GM10266 (cell line): ENCODE measurements around the gene BATF3.
A peak's percentile ranks its signal among the peaks of the same experiment; 100 is the strongest.

Experiments used
- DNase-seq: peaks from one replicate; pipeline ENCODE4 v3.0.0; 2012; ENCODE audit errors: extremely low spot score
- TF ChIP-seq, protein P1 (sequence below): IDR thresholded peaks from 2 replicates; pipeline ENCODE4 v1.5.1; 2012; ENCODE audit warnings: mild to moderate bottlenecking, low read depth; ENCODE audit not compliant: control insufficient read depth, insufficient read depth; ENCODE audit errors: missing control alignments

Gene BATF3

DNA sequence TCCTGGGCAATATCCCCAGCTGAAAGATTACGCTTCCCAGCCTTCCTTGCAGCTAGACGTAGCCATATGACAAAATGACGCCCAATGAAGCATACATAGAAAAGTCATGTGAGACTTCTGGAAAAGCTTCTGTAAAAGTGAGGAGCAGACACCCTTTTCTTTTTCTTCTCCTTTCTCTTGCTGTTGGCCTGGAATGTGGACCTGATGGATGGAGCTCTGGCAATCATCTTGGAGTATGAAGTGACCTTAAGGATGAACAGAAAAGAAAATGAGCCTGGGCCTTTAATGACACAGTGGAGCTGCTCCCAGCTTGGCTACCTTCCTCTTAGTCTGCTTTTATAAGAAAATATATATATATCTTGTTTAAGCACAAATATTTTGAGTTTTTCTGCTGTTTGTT, 24.8 kb downstream of the BATF3 start:
- TF ChIP-seq, protein P1, sequence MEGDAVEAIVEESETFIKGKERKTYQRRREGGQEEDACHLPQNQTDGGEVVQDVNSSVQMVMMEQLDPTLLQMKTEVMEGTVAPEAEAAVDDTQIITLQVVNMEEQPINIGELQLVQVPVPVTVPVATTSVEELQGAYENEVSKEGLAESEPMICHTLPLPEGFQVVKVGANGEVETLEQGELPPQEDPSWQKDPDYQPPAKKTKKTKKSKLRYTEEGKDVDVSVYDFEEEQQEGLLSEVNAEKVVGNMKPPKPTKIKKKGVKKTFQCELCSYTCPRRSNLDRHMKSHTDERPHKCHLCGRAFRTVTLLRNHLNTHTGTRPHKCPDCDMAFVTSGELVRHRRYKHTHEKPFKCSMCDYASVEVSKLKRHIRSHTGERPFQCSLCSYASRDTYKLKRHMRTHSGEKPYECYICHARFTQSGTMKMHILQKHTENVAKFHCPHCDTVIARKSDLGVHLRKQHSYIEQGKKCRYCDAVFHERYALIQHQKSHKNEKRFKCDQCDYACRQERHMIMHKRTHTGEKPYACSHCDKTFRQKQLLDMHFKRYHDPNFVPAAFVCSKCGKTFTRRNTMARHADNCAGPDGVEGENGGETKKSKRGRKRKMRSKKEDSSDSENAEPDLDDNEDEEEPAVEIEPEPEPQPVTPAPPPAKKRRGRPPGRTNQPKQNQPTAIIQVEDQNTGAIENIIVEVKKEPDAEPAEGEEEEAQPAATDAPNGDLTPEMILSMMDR = no peak
- no peak for DNase-seq

DNA sequence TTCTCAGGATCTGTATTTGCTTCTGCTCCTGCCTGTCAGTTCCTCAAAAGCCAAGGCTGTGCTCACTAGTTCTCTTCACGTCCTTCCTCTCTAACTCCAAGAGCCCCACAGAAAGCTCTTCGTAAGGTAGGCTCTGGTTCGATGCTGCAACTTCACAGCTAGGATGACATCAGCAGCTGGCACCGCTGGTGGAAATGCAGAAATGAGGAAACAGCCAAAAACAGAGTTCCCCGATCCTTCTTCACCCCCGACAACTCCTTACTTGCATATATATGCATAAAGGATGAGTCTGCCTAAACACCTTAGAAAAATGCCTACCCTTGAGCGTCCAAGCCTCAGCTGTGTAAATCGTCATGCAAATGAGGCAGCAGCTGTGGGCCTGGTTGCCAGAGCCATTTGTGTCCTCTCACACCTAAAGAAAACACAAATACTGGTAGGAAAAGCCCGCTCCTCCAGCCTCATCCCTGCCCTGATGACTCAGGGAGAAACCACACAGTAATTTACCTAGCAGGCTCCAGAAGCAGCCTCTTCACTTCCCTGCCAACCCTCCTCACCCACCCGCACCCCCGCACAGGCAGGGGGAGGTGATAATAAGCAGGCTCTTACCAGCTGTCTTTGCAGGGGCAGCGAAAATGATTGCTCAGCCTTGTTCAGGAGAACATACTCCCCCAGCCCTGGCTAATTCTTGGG, 28.2 kb downstream of the BATF3 start:
- DNase-seq = no peak
- TF ChIP-seq, protein P1 = no peak

DNA sequence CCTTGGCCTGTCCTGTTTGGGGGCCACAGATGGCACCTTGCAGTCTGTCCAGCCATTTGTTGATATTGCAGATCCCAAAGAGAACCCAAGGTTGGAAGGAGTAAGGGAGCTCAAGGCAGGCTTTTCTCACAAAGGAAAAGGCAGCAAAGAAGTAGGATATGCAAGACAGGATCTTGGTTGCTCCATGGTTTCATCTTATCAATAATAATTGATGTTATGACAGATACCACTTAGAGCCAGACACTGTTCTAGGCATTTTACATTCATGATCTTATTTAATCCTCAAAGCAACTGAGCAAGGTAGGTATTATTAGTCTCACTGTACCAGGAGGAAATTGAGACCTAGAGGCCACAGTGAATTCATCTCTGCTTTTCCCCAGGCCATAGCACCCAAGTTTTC, 28.8 kb downstream of the BATF3 start:
- TF ChIP-seq, protein P1 = no peak
- no peak for DNase-seq

DNA sequence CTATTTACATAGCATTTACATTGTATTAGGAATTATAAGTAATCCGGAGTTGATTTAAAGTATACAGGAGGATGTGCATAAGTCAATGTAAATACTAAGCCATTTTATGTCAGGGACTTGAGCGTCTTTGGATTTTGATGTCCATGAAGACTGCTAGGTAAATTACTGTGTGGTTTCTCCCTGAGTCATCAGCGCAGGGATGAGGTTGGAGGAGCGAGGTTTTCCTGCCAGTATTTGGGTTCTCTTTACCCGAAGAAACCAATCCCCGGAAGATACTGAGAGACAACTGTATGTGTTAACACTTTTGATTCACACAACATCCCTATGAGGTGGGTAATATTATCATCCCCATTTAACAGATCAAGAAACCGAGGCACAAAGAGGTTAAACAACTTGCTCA, 29.3 kb downstream of the BATF3 start:
- TF ChIP-seq, protein P1 = no peak
- no peak for DNase-seq

DNA sequence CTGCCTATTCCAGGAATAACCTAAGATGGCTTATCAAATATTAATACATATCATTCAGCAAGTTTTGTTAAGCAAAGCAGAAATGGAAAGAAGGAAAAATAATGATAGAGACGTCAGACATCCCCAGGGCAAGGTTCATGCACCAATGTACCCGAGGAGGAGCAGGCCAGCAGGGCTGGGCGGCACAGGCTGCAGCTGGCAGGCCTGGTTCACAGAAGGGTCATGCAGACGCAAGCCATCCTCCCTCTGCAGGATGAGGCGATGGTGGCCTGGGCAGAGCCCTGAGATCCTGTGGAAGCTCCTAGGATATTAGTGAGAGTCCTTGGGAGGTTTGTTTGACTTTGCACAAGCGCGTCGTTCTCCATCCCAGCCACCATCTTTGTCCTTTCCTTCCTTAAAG, 30.0 kb downstream of the BATF3 start:
- no peak for DNase-seq
- TF ChIP-seq, protein P1 = no peak

DNA sequence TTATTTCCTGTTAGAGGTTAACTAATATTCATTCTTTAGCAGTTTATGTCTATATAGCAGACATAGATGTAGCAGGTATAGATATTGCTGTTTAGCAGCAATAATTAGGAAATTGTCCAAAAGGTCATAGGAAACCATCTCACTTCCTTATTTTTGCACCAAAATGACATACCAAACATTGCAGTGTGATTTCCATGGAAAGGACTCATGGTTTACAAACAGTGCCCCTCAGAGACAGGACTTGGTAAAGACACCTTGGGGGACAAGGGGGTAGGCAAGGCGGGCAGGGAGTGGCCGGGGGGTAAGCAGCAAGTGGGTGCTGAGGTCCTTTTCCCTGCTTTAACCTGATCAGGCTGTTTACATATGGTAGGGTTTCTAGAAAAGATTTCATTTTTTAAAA, 30.5 kb downstream of the BATF3 start:
- DNase-seq = no peak
- TF ChIP-seq, protein P1 = peak; percentile 7

DNA sequence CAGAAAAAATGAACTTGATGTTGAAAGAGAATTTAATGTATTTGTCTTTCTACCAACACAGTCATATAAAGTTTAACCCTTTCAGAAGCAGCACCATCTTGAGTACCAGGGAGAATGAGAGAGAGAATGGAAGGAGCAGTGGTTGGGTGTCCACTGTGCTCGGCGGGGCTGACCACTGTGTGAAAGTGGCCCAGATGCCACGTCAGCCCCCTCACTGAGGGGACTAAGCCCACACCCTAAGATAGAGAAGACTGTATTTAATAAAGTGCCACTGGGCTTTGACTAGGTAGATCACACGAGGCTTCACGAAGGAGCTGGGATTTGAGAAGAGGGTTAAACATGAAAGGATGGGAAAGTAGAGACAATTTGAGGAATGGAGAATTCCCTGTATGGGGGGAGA, 31.2 kb downstream of the BATF3 start:
- DNase-seq = no peak
- TF ChIP-seq, protein P1 = no peak
